IMR-90 (cell line): ENCODE results near the gene KLHL7. TPM values are rescaled to one million over a fixed set of nuclear protein-coding genes. Genes with fewer than 3 reads are reported as not detected.

Experiments used
- ATAC-seq: fragments of 200-7000 bp; cut with Tn5 transposase; 2 replicates; pipeline ENCODE4 v1.9.1; 2020; ENCODE audit warnings: low read depth, mild to moderate bottlenecking, moderate library complexity
- BruUV-seq: library from RNA; stranded (reverse); fragments of 400-500 nt; replicated peaks from 2 replicates; lab custom pipeline; 2021; lab: Mats Ljungman, UMichigan
- CTCF ChIA-PET: fragments of 300-600 bp; formaldehyde crosslinking; extraction: SDS; loops from one replicate; lab custom pipeline; 2021; ENCODE audit warnings: antibody characterized with exemption; lab: Yijun Ruan, JAX
- POLR2A ChIA-PET: fragments of 300-600 bp; sonication (Branson Sonifier 250); formaldehyde crosslinking; loops from one replicate; lab custom pipeline; 2022; ENCODE audit warnings: antibody characterized with exemption; ENCODE audit not compliant: unreplicated experiment; lab: Charles Lee
- DNase-seq: peaks from one replicate; pipeline ENCODE4 v3.0.0; 2013
- H2AFZ ChIP-seq: replicated peaks from 2 replicates; pipeline ENCODE3; 2013; ENCODE audit warnings: low read length, mild to moderate bottlenecking; ENCODE audit not compliant: poor library complexity
- H2AK5ac ChIP-seq: 2 replicates; pipeline ENCODE4 v1.6.1; 2013; ENCODE audit warnings: low read depth, low read length, inconsistent platforms
- H2AK9ac ChIP-seq: replicated peaks from 2 replicates; pipeline ENCODE3; 2013; ENCODE audit warnings: mild to moderate bottlenecking, low read depth, low read length, moderate library complexity; ENCODE audit not compliant: poor library complexity
- H2BK120ac ChIP-seq: 2 replicates; pipeline ENCODE4 v1.6.1; 2013; ENCODE audit warnings: low read depth, low read length, inconsistent platforms
- H2BK15ac ChIP-seq: 3 replicates; pipeline ENCODE4 v1.6.1; 2013; ENCODE audit warnings: low read depth, low read length, inconsistent platforms
- H2BK20ac ChIP-seq: 2 replicates; pipeline ENCODE4 v1.6.1; 2013; ENCODE audit warnings: low read depth, mild to moderate bottlenecking, inconsistent platforms, low read length, moderate library complexity
- H2BK5ac ChIP-seq: 2 replicates; pipeline ENCODE4 v1.6.1; 2013; ENCODE audit warnings: mild to moderate bottlenecking, low read depth, low read length, inconsistent platforms; ENCODE audit not compliant: poor library complexity, severe bottlenecking
- H3K14ac ChIP-seq: replicated peaks from 2 replicates; pipeline ENCODE4 v1.6.1; 2013; ENCODE audit warnings: low read depth, low read length, inconsistent platforms
- H3K18ac ChIP-seq: 2 replicates; pipeline ENCODE4 v1.6.1; 2013; ENCODE audit warnings: low read depth, low read length, control low read depth
- H3K23ac ChIP-seq: 2 replicates; pipeline ENCODE4 v1.6.1; 2013; ENCODE audit warnings: low read depth, low read length, inconsistent platforms
- H3K27ac ChIP-seq: 2 replicates; pipeline ENCODE4 v1.5.1; 2013; ENCODE audit warnings: mild to moderate bottlenecking, control low read depth, low read length; ENCODE audit not compliant: insufficient read depth
- H3K27me3 ChIP-seq: 2 replicates; pipeline ENCODE4 v1.6.1; 2013; ENCODE audit warnings: low read length; ENCODE audit not compliant: control insufficient read depth, insufficient read depth
- H3K36me3 ChIP-seq: 2 replicates; pipeline ENCODE4 v1.6.1; 2013; ENCODE audit warnings: low read length, mixed read lengths; ENCODE audit not compliant: control insufficient read depth, insufficient read depth
- H3K4ac ChIP-seq: 2 replicates; pipeline ENCODE4 v1.6.1; 2013; ENCODE audit warnings: low read depth, low read length, inconsistent platforms
- H3K4me1 ChIP-seq: 2 replicates; pipeline ENCODE4 v1.6.1; 2013; ENCODE audit warnings: low read length, mixed read lengths; ENCODE audit not compliant: control insufficient read depth, insufficient read depth
- H3K4me2 ChIP-seq: 2 replicates; pipeline ENCODE4 v1.6.1; 2013; ENCODE audit warnings: low read depth, mild to moderate bottlenecking, control low read depth, low read length, moderate library complexity
- H3K4me3 ChIP-seq: 2 replicates; pipeline ENCODE4 v1.5.1; 2013; ENCODE audit warnings: low read depth, mild to moderate bottlenecking, control low read depth, low read length, moderate library complexity; ENCODE audit not compliant: insufficient read depth
- H3K56ac ChIP-seq: 2 replicates; pipeline ENCODE4 v1.6.1; 2013; ENCODE audit warnings: low read length, inconsistent platforms; ENCODE audit not compliant: insufficient read depth; ENCODE audit errors: extremely low read depth
- H3K79me1 ChIP-seq, 2 experiments: 2 replicates each; pipeline ENCODE4 v1.6.1; 2013; ENCODE audit warnings: low read length in 2 of 2, inconsistent platforms in 1 of 2, low read depth in 1 of 2
- H3K9ac ChIP-seq: 2 replicates; pipeline ENCODE4 v1.6.1; 2013; ENCODE audit warnings: low read depth, low read length, control low read depth
- H3K9me1 ChIP-seq: 2 replicates; pipeline ENCODE4 v1.6.1; 2013; ENCODE audit warnings: low read length, inconsistent platforms; ENCODE audit not compliant: insufficient read depth
- H3K9me3 ChIP-seq: 2 replicates; pipeline ENCODE4 v1.6.1; 2013; ENCODE audit warnings: low read length; ENCODE audit not compliant: control insufficient read depth, insufficient read depth
- H4K20me1 ChIP-seq: 2 replicates; pipeline ENCODE4 v1.6.1; 2013; ENCODE audit warnings: low read length, inconsistent platforms; ENCODE audit not compliant: insufficient read depth
- H4K5ac ChIP-seq: 2 replicates; pipeline ENCODE4 v1.6.1; 2013; ENCODE audit warnings: mild to moderate bottlenecking, low read depth, low read length, control low read depth
- H4K8ac ChIP-seq, 2 experiments: 2 replicates each; pipeline ENCODE4 v1.6.1; 2013; ENCODE audit warnings: low read depth in 2 of 2, low read length in 2 of 2, control low read depth in 1 of 2, inconsistent platforms in 1 of 2
- H4K91ac ChIP-seq: 2 replicates; pipeline ENCODE4 v1.6.1; 2013; ENCODE audit warnings: low read depth, low read length, inconsistent platforms; ENCODE audit not compliant: insufficient read depth
- BHLHE40 ChIP-seq: fragments of 150-350 bp; IDR thresholded peaks from 2 replicates; pipeline ENCODE4 v1.6.1; 2016; ENCODE audit warnings: mild to moderate bottlenecking, low read depth, low read length
- CEBPB ChIP-seq: IDR thresholded peaks from 2 replicates; pipeline ENCODE4 v1.6.1; 2012; ENCODE audit warnings: low read depth, low read length, improper control_type of control experiment
- CHD1 ChIP-seq: IDR thresholded peaks from 2 replicates; pipeline ENCODE4 v1.6.1; 2012; ENCODE audit warnings: low read depth, low read length, improper control_type of control experiment
- CTCF ChIP-seq: conservative IDR thresholded peaks from 2 replicates; pipeline ENCODE4 v1.5.1; 2012; ENCODE audit warnings: mild to moderate bottlenecking, low read depth, low read length, improper control_type of control experiment
- ELK1 ChIP-seq: fragments of 150-350 bp; IDR thresholded peaks from 2 replicates; pipeline ENCODE4 v1.6.1; 2016; ENCODE audit warnings: low read depth, mild to moderate bottlenecking, low read length, moderate library complexity, borderline replicate concordance
- MAFK ChIP-seq: IDR thresholded peaks from 2 replicates; pipeline ENCODE4 v1.6.1; 2012; ENCODE audit warnings: low read depth, low read length, improper control_type of control experiment
- MAZ ChIP-seq: IDR thresholded peaks from 2 replicates; pipeline ENCODE4 v1.6.1; 2012; ENCODE audit warnings: low read depth, mild to moderate bottlenecking, low read length, improper control_type of control experiment, moderate library complexity, borderline replicate concordance
- MXI1 ChIP-seq: IDR thresholded peaks from 2 replicates; pipeline ENCODE4 v1.6.1; 2012; ENCODE audit warnings: low read depth, mild to moderate bottlenecking, low read length, moderate library complexity, borderline replicate concordance
- NFE2L2 ChIP-seq: fragments of 150-350 bp; IDR thresholded peaks from 2 replicates; pipeline ENCODE4 v1.6.1; 2016; ENCODE audit warnings: low read depth, mild to moderate bottlenecking, low read length
- POLR2A ChIP-seq: IDR thresholded peaks from 2 replicates; pipeline ENCODE4 v1.6.1; 2012; ENCODE audit warnings: mild to moderate bottlenecking, low read depth, low read length
- RAD21 ChIP-seq: IDR thresholded peaks from 2 replicates; pipeline ENCODE4 v1.6.1; 2012; ENCODE audit warnings: low read length, improper control_type of control experiment
- RCOR1 ChIP-seq: IDR thresholded peaks from 2 replicates; pipeline ENCODE4 v1.6.1; 2012; ENCODE audit warnings: mild to moderate bottlenecking, low read length, improper control_type of control experiment; ENCODE audit not compliant: insufficient replicate concordance
- SMC3 ChIP-seq: fragments of 150-350 bp; IDR thresholded peaks from 2 replicates; pipeline ENCODE4 v1.6.1; 2016; ENCODE audit warnings: low read depth, mild to moderate bottlenecking, antibody characterized with exemption, low read length, moderate library complexity
- WGBS, 2 experiments: methylation state at CpG; one replicate each; pipeline versions ENCODE4 v1.1.5 to v1.1.7; 2013; ENCODE audit warnings: missing lambda C conversion rate in 2 of 2; ENCODE audit not compliant: insufficient read length in 1 of 2; ENCODE audit errors: extremely low coverage in 2 of 2; 5-methylcytosine and 5-hydroxymethylcytosine counted together
- dilution Hi-C: fragments of 300-500 bp; cut with HindIII; formaldehyde crosslinking; loops from one replicate; pipeline ENCODE4 v1.14.3; 2018; ENCODE audit warnings: low sequenced_read_pairs; ENCODE audit not compliant: unreplicated experiment
- in situ Hi-C: fragments of 300-500 bp; cut with MboI; formaldehyde crosslinking; loops from 3 replicates; pipeline ENCODE4 v1.14.3; 2019; ENCODE audit warnings: low sequenced_read_pairs, inconsistent platforms, mixed read lengths
- intact Hi-C: fragments of 100-400 bp; cut with micrococcal nuclease; formaldehyde crosslinking; loops from 2 replicates; pipeline ENCODE4 v1.10.0; 2022
- polyA plus RNA-seq, 3 experiments: library from polyadenylated mRNA; depleted of rRNA; stranded (reverse); fragments of >200 nt; gene quantifications; 2 replicates each; pipeline ENCODE4 v1.2.3, GENCODE V29; 2012; ENCODE audit warnings: low replicate concordance in 1 of 3
- total RNA-seq: library from RNA; depleted of rRNA; stranded (reverse); fragments of >200 nt; gene quantifications from 2 replicates; pipeline ENCODE4 v1.2.3, GENCODE V29; 2012
- TF ChIP-seq, protein P1 (sequence below): fragments of 150-350 bp; IDR thresholded peaks from 2 replicates; pipeline ENCODE4 v1.6.1; 2017; ENCODE audit warnings: mild to moderate bottlenecking, antibody characterized with exemption, low read length, low read depth

Gene KLHL7
- total and polyA plus RNA-seq, 2 of the 4 experiments (the other 2 are of a cell fraction): 24.6 to 29.2 TPM

GRCh38 chr7:23184291-23184690 lies 78.7 kb downstream of the KLHL7 start:
- Histone ChIP-seq H4K5ac (no peak overlapping the region), H4K8ac (no peak overlapping the region), H2AFZ (no peak overlapping the region), H3K23ac (no peak overlapping the region), H3K18ac (no peak overlapping the region), H2BK20ac (no peak overlapping the region), H2BK120ac (no peak overlapping the region), H3K14ac (no peak overlapping the region), H3K9ac (no peak overlapping the region), H3K79me1 (peaks cover 10 to 31% of the 10 kb centered on the region in 2 experiments), H4K91ac (no peak overlapping the region), H3K4me2 (no peak overlapping the region), H4K20me1 (no peaks in the 10 kb centered on the region), H3K27ac (no peak overlapping the region), H3K4ac (no peak overlapping the region), H2AK5ac (no peak overlapping the region), H2AK9ac (no peak overlapping the region), H3K56ac (no peak overlapping the region), H3K9me3 (no peaks in the 10 kb centered on the region), H3K9me1 (no peaks in the 10 kb centered on the region), H3K27me3 (no peaks in the 10 kb centered on the region), H3K4me1 (no peaks in the 10 kb centered on the region), H2BK5ac (no peak overlapping the region), H3K36me3 (peaks cover 11% of the 10 kb centered on the region), H2BK15ac (no peak overlapping the region), H3K4me3 (no peak overlapping the region)
- POLR2A ChIA-PET: no interaction called here
- CTCF ChIA-PET: interaction anchor here (0.6 to 1.5 kb wide), 5 partner anchors 12 to 623 kb away, joined by 3 to 5 read pairs (median 3); no protein-coding TSS in a partner anchor
- in situ Hi-C loops (no loop called here), intact Hi-C loops (loop anchor here (10.0 kb wide), 1 partner anchor 291 kb away; the partner anchor contains the start of gene IGF2BP3), dilution Hi-C loops (no loop called here)
- no CpG with 5 or more reads among the region's 1 CpG for WGBS, 2 experiments
- DNase-seq (no peak), ATAC-seq (no peak)
- BruUV-seq: no TSS peak
- TF ChIP-seq RCOR1: no peak
- TF ChIP-seq, protein P1, sequence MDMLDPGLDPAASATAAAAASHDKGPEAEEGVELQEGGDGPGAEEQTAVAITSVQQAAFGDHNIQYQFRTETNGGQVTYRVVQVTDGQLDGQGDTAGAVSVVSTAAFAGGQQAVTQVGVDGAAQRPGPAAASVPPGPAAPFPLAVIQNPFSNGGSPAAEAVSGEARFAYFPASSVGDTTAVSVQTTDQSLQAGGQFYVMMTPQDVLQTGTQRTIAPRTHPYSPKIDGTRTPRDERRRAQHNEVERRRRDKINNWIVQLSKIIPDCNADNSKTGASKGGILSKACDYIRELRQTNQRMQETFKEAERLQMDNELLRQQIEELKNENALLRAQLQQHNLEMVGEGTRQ: no peak
- no peak for TF ChIP-seq CTCF
- TF ChIP-seq CHD1: no peak
- TF ChIP-seq MAFK: no peak
- TF ChIP-seq MAZ: no peak
- no peak for TF ChIP-seq NFE2L2
- TF ChIP-seq ELK1: no peak
- no peak for TF ChIP-seq MXI1
- TF ChIP-seq CEBPB: no peak
- no peak for TF ChIP-seq RAD21
- no peak for TF ChIP-seq BHLHE40
- no peak for TF ChIP-seq SMC3
- TF ChIP-seq POLR2A: no peak
